A549 (cell line): ENCODE data around the gene CPT1B.

Source experiments
- CEBPB ChIP-seq, 2 experiments: fragments of >200 bp in 1 of 2; sonication (Bioruptor Twin) in 1 of 2; formaldehyde crosslinking in 1 of 2; IDR thresholded peaks; 2 replicates each; pipeline ENCODE4 v1.6.1; 2012 to 2016
- CTCF ChIP-seq: fragments of >200 bp; sonication (Bioruptor Twin); formaldehyde crosslinking; IDR thresholded peaks from 3 replicates; pipeline ENCODE4 v1.5.1; 2016
- EHMT2 ChIP-seq: fragments of 200-600 bp; sonication (generic); IDR thresholded peaks from 2 replicates; pipeline ENCODE4 v1.6.1; 2016; ENCODE audit warnings: antibody characterized with exemption, low read depth, mild to moderate bottlenecking, moderate library complexity
- EP300 ChIP-seq, 2 experiments: fragments of >200 bp; sonication (Bioruptor Twin); formaldehyde crosslinking; IDR thresholded peaks; 2 replicates in 1 of 2; 3 replicates in 1 of 2; pipeline ENCODE4 v1.6.1; 2016 to 2017
- HDAC2 ChIP-seq: fragments of 200-600 bp; sonication (generic); IDR thresholded peaks from 2 replicates; pipeline ENCODE4 v1.6.1; 2016
- HES2 ChIP-seq: fragments of >200 bp; sonication (Bioruptor Twin); formaldehyde crosslinking; IDR thresholded peaks from 2 replicates; pipeline ENCODE4 v1.6.1; 2016
- HOXA7 ChIP-seq: fragments of 250-450 bp; sonication (Bioruptor Pico); IDR thresholded peaks from 2 replicates; pipeline ENCODE4 v1.5.0; 2020; ENCODE audit warnings: mild to moderate bottlenecking, moderate library complexity
- JUN ChIP-seq, 2 experiments: fragments of >200 bp; sonication (Bioruptor Twin); formaldehyde crosslinking; IDR thresholded peaks; 2 replicates in 1 of 2; 3 replicates in 1 of 2; pipeline ENCODE4 v1.6.1; 2016 to 2017
- MAFK ChIP-seq: fragments of 450-650 bp; IDR thresholded peaks from 2 replicates; pipeline ENCODE4 v1.6.1; 2014; ENCODE audit not compliant: partially characterized antibody
- MYC ChIP-seq: IDR thresholded peaks from 2 replicates; pipeline ENCODE4 v1.6.1; 2012; ENCODE audit warnings: mild to moderate bottlenecking, inconsistent platforms, low read length, improper control_type of control experiment, borderline replicate concordance
- POLR2AphosphoS2 ChIP-seq: conservative IDR thresholded peaks from 2 replicates; pipeline ENCODE4 v1.6.1; 2012; ENCODE audit warnings: low read length, improper control_type of control experiment, inconsistent platforms
- REST ChIP-seq: fragments of 200-600 bp; sonication (generic); IDR thresholded peaks from 2 replicates; pipeline ENCODE4 v1.6.1; 2016; ENCODE audit warnings: antibody characterized with exemption, mild to moderate bottlenecking, moderate library complexity

GRCh38 chr22:50527921-50528681 lies 50.1 kb downstream of the CPT1B start:
- no peak for TF ChIP-seq POLR2AphosphoS2
- no peak for TF ChIP-seq CTCF
- no peak for TF ChIP-seq CEBPB (IDR thresholded peaks at IDR 0.05)
- TF ChIP-seq JUN (IDR thresholded peaks at IDR 0.05) = no peak
- TF ChIP-seq HDAC2 = no peak
- no peak for TF ChIP-seq EP300 (IDR thresholded peaks at IDR 0.05)
- no peak for TF ChIP-seq REST
- TF ChIP-seq HES2 = no peak
- no peak for TF ChIP-seq MAFK
- TF ChIP-seq HOXA7 = no peak
- TF ChIP-seq EHMT2 = no peak
- TF ChIP-seq MYC = no peak
